Cardiac fibroblast (primary cell): ENCODE results near the gene EME2.
A peak's percentile ranks its signal among the peaks of the same experiment; 100 is the strongest.

ENCODE experiments used
- DNase-seq, 2 donors: peaks; one replicate each; pipeline versions ENCODE4 v3.0.0 to v3.0.0-alpha.2; 2010; ENCODE audit warnings: low read depth in 2 of 2
- H3K4me3 ChIP-seq, 2 donors: replicated peaks in 1 of 2; 1 replicate in 1 of 2; 2 replicates in 1 of 2; pipeline ENCODE4 v1.5.1; 2011; ENCODE audit warnings: low read depth in 2 of 2, low read length in 2 of 2, mild to moderate bottlenecking in 2 of 2, moderate library complexity in 1 of 2
- CTCF ChIP-seq: IDR thresholded peaks from one replicate; pipeline ENCODE4 v1.5.1; 2011; ENCODE audit warnings: low read depth, mild to moderate bottlenecking, low read length, inconsistent platforms

The EME2 gene

DNA sequence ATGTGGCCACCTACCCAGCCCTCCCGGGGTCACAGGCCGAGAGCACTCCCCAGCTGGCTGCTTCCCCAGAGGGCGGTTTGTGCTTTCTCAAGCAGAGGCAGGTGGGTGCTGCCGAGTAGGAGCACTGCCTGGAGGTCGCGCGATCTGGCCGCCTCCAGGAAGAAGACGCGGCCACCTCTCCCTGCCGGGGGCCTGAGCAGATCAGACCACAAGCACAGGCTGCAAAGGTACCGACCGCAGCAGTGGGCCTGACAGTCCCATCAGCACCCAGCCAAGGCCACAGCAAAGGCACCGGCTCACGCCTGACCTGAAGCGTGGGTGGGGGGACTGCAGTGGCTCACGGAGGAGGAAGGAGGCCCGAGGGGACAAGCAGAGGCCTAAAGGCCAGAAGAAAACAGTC is 36.1 kb downstream of the EME2 start:
- no peak for TF ChIP-seq CTCF
- H3K4me3 ChIP-seq = no peak overlapping the region
- no peak for DNase-seq

- no peak overlapping the region for H3K4me3 ChIP-seq
- no peak for DNase-seq
- TF ChIP-seq CTCF = no peak
These were observed 36.7 kb downstream of the EME2 start for GRCh38 chr16:1809281-1809801.

- H3K4me3 ChIP-seq = no peak overlapping the region
- DNase-seq = no peak
- TF ChIP-seq CTCF = no peak
These were observed 37.5 kb downstream of the EME2 start for GRCh38 chr16:1810106-1810505.

DNA sequence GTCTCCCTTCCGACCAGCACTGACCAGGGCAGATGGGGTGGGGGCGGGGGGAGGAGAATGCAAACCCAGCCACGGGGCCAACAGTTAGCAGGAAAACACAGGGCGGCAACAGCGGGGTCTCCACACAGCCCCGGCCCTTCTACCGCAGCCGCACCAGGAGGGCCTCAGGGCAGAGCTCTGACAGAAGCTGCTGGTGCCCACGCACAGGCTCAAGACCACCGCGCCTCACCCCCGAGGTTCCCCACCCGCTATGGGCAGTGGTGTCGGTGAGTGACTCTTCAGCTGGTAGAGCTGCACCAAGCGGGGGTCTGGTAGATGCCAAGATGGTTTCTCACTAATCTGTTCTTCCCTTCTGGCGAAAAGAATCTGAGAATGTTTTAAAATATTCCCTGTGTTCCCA is 37.9 kb downstream of the EME2 start:
- no peak for DNase-seq
- no peak overlapping the region for H3K4me3 ChIP-seq
- no peak for TF ChIP-seq CTCF

- H3K4me3 ChIP-seq = no peak overlapping the region
- TF ChIP-seq CTCF = peak; percentile 57
- DNase-seq = peak; percentile 72 to 89
These were observed 40.1 kb downstream of the EME2 start for GRCh38 chr16:1812732-1813163.

GRCh38 chr16:1815461-1815860 is 42.9 kb downstream of the EME2 start:
- no peak overlapping the region for H3K4me3 ChIP-seq
- no peak for DNase-seq
- no peak for TF ChIP-seq CTCF
